Measurements from ENCODE around the gene PVRIG.
"Not testable (repeated sequence)": the region's sequence is repeated elsewhere in the genome, so short reads cannot be mapped to it uniquely, and the experiment has no call there.

The PVRIG gene

GRCh38 chr7:100257017-100257416 is 37.3 kb downstream of the PVRIG start:
- TF ChIP-seq CTCF (IDR thresholded peaks at IDR 0.05; ENCODE audit: insufficient read depth, missing control alignments), result no peak
- FAIRE-seq (no peak), DNase-seq (ENCODE audit: insufficient read length, low spot score) (no peak)

GRCh38 chr7:100259984-100260383 is 40.2 kb downstream of the PVRIG start:
- not testable (repeated sequence) for DNase-seq (ENCODE audit: insufficient read length, low spot score); FAIRE-seq

GRCh38 chr7:100262896-100263295 is 43.1 kb downstream of the PVRIG start:
- not testable (repeated sequence) for DNase-seq (ENCODE audit: insufficient read length, low spot score); FAIRE-seq

GRCh38 chr7:100264223-100264622 is 44.5 kb downstream of the PVRIG start:
- not testable (repeated sequence) for FAIRE-seq; DNase-seq (ENCODE audit: insufficient read length, low spot score)

GRCh38 chr7:100264669-100265165 is 45.0 kb downstream of the PVRIG start:
- not testable (repeated sequence) for FAIRE-seq

GRCh38 chr7:100265851-100266250 is 46.1 kb downstream of the PVRIG start:
- not testable (repeated sequence) for FAIRE-seq; DNase-seq (ENCODE audit: insufficient read length, low spot score)

More at GRCh38 chr7:100264669-100265165, 45.0 kb downstream of the PVRIG start:
- DNase-seq (ENCODE audit: insufficient read length, low spot score), result not testable (repeated sequence)

- no peak for DNase-seq (ENCODE audit: insufficient read length, low spot score)
- no peak for FAIRE-seq
- TF ChIP-seq CTCF (IDR thresholded peaks at IDR 0.05; ENCODE audit: insufficient read depth, missing control alignments), result no peak
Observed at GRCh38 chr7:100266576-100267354, 47.0 kb downstream of the PVRIG start.

- TF ChIP-seq CTCF (IDR thresholded peaks at IDR 0.05; ENCODE audit: insufficient read depth, missing control alignments), result no peak
- FAIRE-seq, result no peak
- DNase-seq (ENCODE audit: insufficient read length, low spot score), result no peak
Observed at GRCh38 chr7:100267648-100268047, 47.9 kb downstream of the PVRIG start.

GRCh38 chr7:100268882-100269281 is 49.1 kb downstream of the PVRIG start:
- not testable (repeated sequence) for FAIRE-seq; DNase-seq (ENCODE audit: insufficient read length, low spot score)

- not testable (repeated sequence) for FAIRE-seq; DNase-seq (ENCODE audit: insufficient read length, low spot score)
Observed at GRCh38 chr7:100269306-100270045, 49.7 kb downstream of the PVRIG start.

GRCh38 chr7:100270046-100270918 is 50.5 kb downstream of the PVRIG start:
- not testable (repeated sequence) for DNase-seq (ENCODE audit: insufficient read length, low spot score); FAIRE-seq
